Vagina (tissue), 2 donors: Measurements from ENCODE around the gene HOTAIR. TPM values are rescaled to one million over a fixed set of nuclear protein-coding genes. Genes with fewer than 3 reads are reported as not detected.

ENCODE experiments used
- DNase-seq, 2 donors: peaks; one replicate each; pipeline ENCODE4 v3.0.0-alpha.2; 2017; ENCODE audit errors: extremely low spot score in 2 of 2
- H3K27ac ChIP-seq: fragments of 200-600 bp; sonication (generic); one replicate; pipeline ENCODE4 v1.5.1; 2019
- H3K27me3 ChIP-seq: fragments of 200-600 bp; sonication (generic); one replicate; pipeline ENCODE4 v1.5.1; 2019
- H3K36me3 ChIP-seq, 2 donors: fragments of 200-600 bp; sonication (generic); one replicate each; pipeline ENCODE4 v1.5.1; 2017 to 2019
- H3K4me1 ChIP-seq: fragments of 200-600 bp; sonication (generic); one replicate; pipeline ENCODE4 v1.5.1; 2019
- H3K4me3 ChIP-seq, 2 donors: fragments of 200-600 bp; sonication (generic); 1 replicate in 1 of 2; 2 replicates in 1 of 2; pipeline ENCODE4 v1.5.1; 2016 to 2019
- H3K9me3 ChIP-seq: fragments of 200-600 bp; sonication (generic); one replicate; pipeline ENCODE4 v1.5.1; 2019
- CTCF ChIP-seq, 3 experiments: fragments of 450-650 bp in 2 of 3; fragments of 200-600 bp in 1 of 3; sonication (generic) in 1 of 3; IDR thresholded peaks; one replicate each; pipeline ENCODE4 v1.5.1; 2017 to 2019; ENCODE audit warnings: antibody characterized with exemption in 3 of 3, mild to moderate bottlenecking in 2 of 3, moderate library complexity in 2 of 3
- POLR2A ChIP-seq, 2 donors: fragments of 450-650 bp; IDR thresholded peaks; one replicate each; pipeline ENCODE4 v1.6.1; 2017; ENCODE audit warnings: antibody characterized with exemption in 2 of 2, mild to moderate bottlenecking in 2 of 2, moderate library complexity in 2 of 2
- POLR2AphosphoS5 ChIP-seq, 2 donors: sonication (generic); formaldehyde crosslinking; IDR thresholded peaks; one replicate each; pipeline ENCODE4 v1.9.0; 2017; ENCODE audit warnings: antibody characterized with exemption in 2 of 2, mild to moderate bottlenecking in 2 of 2, low read depth in 1 of 2; ENCODE audit not compliant: insufficient read depth in 1 of 2
- intact Hi-C: fragments of 100-400 bp; cut with DNase I; formaldehyde crosslinking; loops from one replicate; pipeline ENCODE4 v1.15.1; 2023
- total RNA-seq: library from RNA; depleted of rRNA; stranded (reverse); fragments of >200 nt; gene quantifications from one replicate; pipeline ENCODE4 v1.2.3, GENCODE V29; 2016

Gene HOTAIR
- total RNA-seq, 1 donor from 2014 or later, result not detected

GRCh38 chr12:53931844-53932581 is 42.7 kb downstream of the HOTAIR start:
- Histone ChIP-seq H3K4me3 (no peak overlapping the region), H3K27me3 (peaks cover 16% of the 10 kb centered on the region), H3K4me1 (no peaks in the 10 kb centered on the region), H3K36me3 (no peaks in the 10 kb centered on the region), H3K27ac (no peak overlapping the region), H3K9me3 (no peaks in the 10 kb centered on the region)
- peak in 1 of 2 donors; percentile 16 for DNase-seq
- TF ChIP-seq CTCF (IDR thresholded peaks at IDR 0.05) (no peak), POLR2A (IDR thresholded peaks at IDR 0.05) (no peak), POLR2AphosphoS5 (IDR thresholded peaks at IDR 0.05; ENCODE audit: insufficient read depth in 1 of 2, low read depth in 1 of 2) (no peak)
- intact Hi-C loops, result no loop called here

GRCh38 chr12:53930591-53931255 is 44.0 kb downstream of the HOTAIR start:
- peaks cover 9% of the 10 kb centered on the region for H3K27me3 ChIP-seq
- no peaks in the 10 kb centered on the region for H3K9me3 ChIP-seq
- no peak overlapping the region for H3K27ac ChIP-seq
- intact Hi-C loops, result no loop called here
- no peak overlapping the region for H3K4me3 ChIP-seq
- peak in 1 of 2 donors; percentile 11 for DNase-seq
- no peak for TF ChIP-seq CTCF (IDR thresholded peaks at IDR 0.05)
- no peak for TF ChIP-seq POLR2AphosphoS5 (IDR thresholded peaks at IDR 0.05; ENCODE audit: insufficient read depth in 1 of 2, low read depth in 1 of 2)
- no peak for TF ChIP-seq POLR2A (IDR thresholded peaks at IDR 0.05)
- no peaks in the 10 kb centered on the region for H3K4me1 ChIP-seq
- no peaks in the 10 kb centered on the region for H3K36me3 ChIP-seq

GRCh38 chr12:53929527-53929926 is 45.2 kb downstream of the HOTAIR start:
- Histone ChIP-seq H3K9me3 (no peaks in the 10 kb centered on the region), H3K4me3 (no peak overlapping the region), H3K27ac (no peak overlapping the region), H3K4me1 (no peaks in the 10 kb centered on the region), H3K27me3 (peaks cover 8% of the 10 kb centered on the region), H3K36me3 (no peaks in the 10 kb centered on the region)
- intact Hi-C loops, result no loop called here
- DNase-seq, result peak in 1 of 2 donors; percentile 20
- TF ChIP-seq POLR2A (IDR thresholded peaks at IDR 0.05) (no peak), POLR2AphosphoS5 (IDR thresholded peaks at IDR 0.05; ENCODE audit: insufficient read depth in 1 of 2, low read depth in 1 of 2) (no peak), CTCF (IDR thresholded peaks at IDR 0.05) (no peak)

- Histone ChIP-seq H3K27me3 (peaks cover 8% of the 10 kb centered on the region), H3K4me1 (no peaks in the 10 kb centered on the region), H3K27ac (no peak overlapping the region), H3K4me3 (no peak overlapping the region), H3K36me3 (no peaks in the 10 kb centered on the region), H3K9me3 (no peaks in the 10 kb centered on the region)
- TF ChIP-seq POLR2A (IDR thresholded peaks at IDR 0.05), result no peak
- no peak for TF ChIP-seq CTCF (IDR thresholded peaks at IDR 0.05)
- TF ChIP-seq POLR2AphosphoS5 (IDR thresholded peaks at IDR 0.05; ENCODE audit: insufficient read depth in 1 of 2, low read depth in 1 of 2), result no peak
- intact Hi-C loops, result no loop called here
- DNase-seq, result no peak
Measured at GRCh38 chr12:53928054-53928835, 46.5 kb downstream of the HOTAIR start.
